Smooth muscle cell (in vitro differentiated cells): Measurements from ENCODE around the gene SLA2. TPM values are rescaled to one million over a fixed set of nuclear protein-coding genes. Genes with fewer than 3 reads are reported as not detected.
"Not testable (repeated sequence)": the region's sequence is repeated elsewhere in the genome, so short reads cannot be mapped to it uniquely, and the experiment has no call there.

Experiments used
- DNase-seq: peaks from one replicate; lab custom pipeline; 2025; ENCODE audit not compliant: unreplicated experiment; lab: John Stamatoyannopoulos, UW
- H2AFZ ChIP-seq: fragments of 200-600 bp; sonication (generic); 2 replicates; pipeline ENCODE4 v1.6.0; 2016; ENCODE audit warnings: antibody characterized with exemption, low read depth, mild to moderate bottlenecking
- H3F3A ChIP-seq: fragments of 200-600 bp; sonication (generic); 2 replicates; pipeline ENCODE4 v1.6.0; 2017; ENCODE audit warnings: antibody characterized with exemption, low read depth
- H3K27ac ChIP-seq: fragments of 200-600 bp; sonication (generic); 2 replicates; pipeline ENCODE4 v1.5.1; 2016; ENCODE audit warnings: low read depth, mild to moderate bottlenecking
- H3K27me3 ChIP-seq: fragments of 200-600 bp; sonication (generic); 2 replicates; pipeline ENCODE4 v1.6.1; 2016; ENCODE audit warnings: low read depth, mild to moderate bottlenecking
- H3K36me3 ChIP-seq: fragments of 200-600 bp; sonication (generic); 2 replicates; pipeline ENCODE4 v1.5.1; 2016; ENCODE audit warnings: low read depth
- H3K4me1 ChIP-seq: fragments of 200-600 bp; sonication (generic); 2 replicates; pipeline ENCODE4 v1.5.1; 2016; ENCODE audit warnings: low read depth
- H3K4me2 ChIP-seq: fragments of 200-600 bp; sonication (generic); 2 replicates; pipeline ENCODE4 v1.6.0; 2016; ENCODE audit warnings: mild to moderate bottlenecking
- H3K4me3 ChIP-seq: fragments of 200-600 bp; sonication (generic); 2 replicates; pipeline ENCODE4 v1.5.1; 2016; ENCODE audit warnings: mild to moderate bottlenecking
- H3K79me2 ChIP-seq: fragments of 200-600 bp; sonication (generic); 2 replicates; pipeline ENCODE4 v1.6.0; 2016; ENCODE audit warnings: low read depth, mild to moderate bottlenecking
- H3K9ac ChIP-seq: fragments of 200-600 bp; sonication (generic); 2 replicates; pipeline ENCODE4 v1.6.0; 2016; ENCODE audit warnings: low read depth
- H3K9me3 ChIP-seq: fragments of 200-600 bp; sonication (generic); replicated peaks from 2 replicates; pipeline ENCODE4 v1.5.1; 2016; ENCODE audit warnings: low read depth
- H4K20me1 ChIP-seq: fragments of 200-600 bp; sonication (generic); 2 replicates; pipeline ENCODE4 v1.6.0; 2016; ENCODE audit warnings: low read depth
- CTCF ChIP-seq: fragments of 200-600 bp; sonication (generic); IDR thresholded peaks from 2 replicates; pipeline ENCODE4 v1.5.1; 2017; ENCODE audit warnings: borderline replicate concordance, mild to moderate bottlenecking, antibody characterized with exemption; ENCODE audit not compliant: insufficient read depth, poor library complexity, severe bottlenecking
- WGBS: methylation state at CpG from one replicate; pipeline ENCODE4 v1.1.7; 2016; ENCODE audit warnings: low lambda C conversion rate; 5-methylcytosine and 5-hydroxymethylcytosine counted together
- polyA plus RNA-seq: library from polyadenylated mRNA; unstranded; fragments of >200 nt; fragmentation: Nextera tagmentation; extraction: Ambion mirVana; gene quantifications from 2 replicates; pipeline ENCODE4 v1.2.1, GENCODE V29; 2016
- total RNA-seq: library from RNA; depleted of rRNA; stranded (reverse); fragments of >200 nt; gene quantifications from 2 replicates; pipeline ENCODE4 v1.2.3, GENCODE V29; 2014

The SLA2 gene
- total and polyA plus RNA-seq, 2 experiments from 2014 or later, result not detected

- no peaks in the 10 kb centered on the region for H3K9me3 ChIP-seq
- H2AFZ ChIP-seq, result no peak overlapping the region
Measured at GRCh38 chr20:36614781-36615557, 31.0 kb downstream of the SLA2 start.

GRCh38 chr20:36613974-36614373 lies 32.0 kb downstream of the SLA2 start:
- H2AFZ ChIP-seq, result no peak overlapping the region
- H3K4me2 ChIP-seq, result no peak overlapping the region
- H3K27ac ChIP-seq, result no peak overlapping the region
- no peaks in the 10 kb centered on the region for H3K27me3 ChIP-seq
- H3F3A ChIP-seq, result no peaks in the 10 kb centered on the region
- H3K79me2 ChIP-seq, result no peaks in the 10 kb centered on the region
- TF ChIP-seq CTCF, result no peak
- peaks cover 4% of the 10 kb centered on the region for H3K36me3 ChIP-seq
- H4K20me1 ChIP-seq, result peaks cover 6% of the 10 kb centered on the region
- WGBS, result 98% methylated on average over 3 of the region's 3 CpGs
- H3K9ac ChIP-seq, result no peak overlapping the region
- DNase-seq, result no peak
- no peaks in the 10 kb centered on the region for H3K9me3 ChIP-seq
- H3K4me1 ChIP-seq, result no peaks in the 10 kb centered on the region
- H3K4me3 ChIP-seq, result no peak overlapping the region

More at GRCh38 chr20:36614781-36615557, 31.0 kb downstream of the SLA2 start:
- H3K4me1 ChIP-seq, result no peaks in the 10 kb centered on the region
- no peak overlapping the region for H3K4me2 ChIP-seq
- H3K4me3 ChIP-seq, result no peak overlapping the region
- no peak for TF ChIP-seq CTCF
- no peaks in the 10 kb centered on the region for H3F3A ChIP-seq
- no peak overlapping the region for H3K27ac ChIP-seq
- no peak overlapping the region for H3K9ac ChIP-seq
- H3K79me2 ChIP-seq, result no peaks in the 10 kb centered on the region
- no peak for DNase-seq
- 96% methylated on average over 14 of the region's 14 CpGs for WGBS
- H3K27me3 ChIP-seq, result no peaks in the 10 kb centered on the region
- H4K20me1 ChIP-seq, result peaks cover 6% of the 10 kb centered on the region
- peaks cover 4% of the 10 kb centered on the region for H3K36me3 ChIP-seq

- TF ChIP-seq CTCF, result no peak
- Histone ChIP-seq H3K36me3 (peaks cover 4% of the 10 kb centered on the region), H3K4me1 (peaks cover 7% of the 10 kb centered on the region), H3K27me3 (no peaks in the 10 kb centered on the region), H3K9me3 (no peaks in the 10 kb centered on the region), H4K20me1 (peaks cover 24% of the 10 kb centered on the region), H3K27ac (no peak overlapping the region), H3K79me2 (peaks cover 18% of the 10 kb centered on the region), H3K9ac (no peak overlapping the region), H2AFZ (no peak overlapping the region), H3F3A (no peaks in the 10 kb centered on the region), H3K4me2 (no peak overlapping the region), H3K4me3 (no peak overlapping the region)
- WGBS, result over 99% methylated on average over 5 of the region's 5 CpGs
- DNase-seq, result no peak
Measured at GRCh38 chr20:36611625-36612024, 34.4 kb downstream of the SLA2 start.

GRCh38 chr20:36608388-36608728 lies 37.6 kb downstream of the SLA2 start:
- H3K9me3 ChIP-seq, H3F3A ChIP-seq, H3K4me2 ChIP-seq, DNase-seq, H3K27me3 ChIP-seq, H3K9ac ChIP-seq, H3K27ac ChIP-seq, H3K4me3 ChIP-seq, H2AFZ ChIP-seq, H3K36me3 ChIP-seq: not testable (repeated sequence)
- Histone ChIP-seq H3K4me1 (peaks cover 15% of the 10 kb centered on the region), H3K79me2 (peaks cover 29% of the 10 kb centered on the region), H4K20me1 (peaks cover 31% of the 10 kb centered on the region)
- 87% methylated on average over 6 of the region's 6 CpGs for WGBS
